Endothelial cell (in vitro differentiated cells): ENCODE results near the gene GJC1. TPM values are rescaled to one million over a fixed set of nuclear protein-coding genes. Genes with fewer than 3 reads are reported as not detected.
A peak's percentile ranks its signal among the peaks of the same experiment; 100 is the strongest.

Experiments used
- DNase-seq: peaks from one replicate; pipeline ENCODE4 v3.0.0; 2021; ENCODE audit warnings: low spot score
- H3K27ac Mint-ChIP-seq: one replicate; pipeline ENCODE4 v1.8.0; 2021; ENCODE audit warnings: mixed read lengths, inconsistent platforms; ENCODE audit not compliant: unreplicated experiment
- H3K27me3 Mint-ChIP-seq: one replicate; pipeline ENCODE4 v1.8.0; 2021; ENCODE audit warnings: mild to moderate bottlenecking, moderate library complexity, mixed read lengths, inconsistent platforms; ENCODE audit not compliant: unreplicated experiment
- H3K36me3 Mint-ChIP-seq: one replicate; pipeline ENCODE4 v1.8.0; 2021; ENCODE audit warnings: mild to moderate bottlenecking, low read depth, mixed read lengths, inconsistent platforms; ENCODE audit not compliant: unreplicated experiment
- H3K4me1 Mint-ChIP-seq: one replicate; pipeline ENCODE4 v1.8.0; 2021; ENCODE audit warnings: mild to moderate bottlenecking, mixed read lengths, inconsistent platforms; ENCODE audit not compliant: unreplicated experiment
- H3K4me3 Mint-ChIP-seq: one replicate; pipeline ENCODE4 v1.8.0; 2021; ENCODE audit warnings: mild to moderate bottlenecking, mixed read lengths, inconsistent platforms; ENCODE audit not compliant: unreplicated experiment
- H3K9me3 Mint-ChIP-seq: one replicate; pipeline ENCODE4 v1.8.0; 2021; ENCODE audit warnings: mixed read lengths, inconsistent platforms; ENCODE audit not compliant: unreplicated experiment
- CTCF ChIP-seq: fragments of 200-600 bp; sonication (generic); IDR thresholded peaks from one replicate; pipeline ENCODE4 v1.5.0; 2021; ENCODE audit warnings: antibody characterized with exemption; ENCODE audit not compliant: unreplicated experiment
- total RNA-seq: library from RNA; stranded (reverse); fragmentation: NEBNext Ultra II Directional; extraction: Animal tissue kit (Norgen Biotek cat#: 25700); gene quantifications from one replicate; pipeline ENCODE4 v1.2.1, GENCODE V29; 2021; ENCODE audit not compliant: unreplicated experiment

The GJC1 gene
- total RNA-seq, 1 donor from 2014 or later = 36.5 TPM

GRCh38 chr17:44751806-44752205 lies 78.3 kb downstream of the GJC1 start:
- no peaks in the 10 kb centered on the region for H3K27me3 Mint-ChIP-seq
- DNase-seq = no peak
- peak overlapping the region; percentile 39 for H3K4me3 Mint-ChIP-seq
- H3K27ac Mint-ChIP-seq = no peak overlapping the region
- H3K36me3 Mint-ChIP-seq = peaks cover 22% of the 10 kb centered on the region
- H3K4me1 Mint-ChIP-seq = peaks cover 16% of the 10 kb centered on the region
- H3K9me3 Mint-ChIP-seq = no peaks in the 10 kb centered on the region
- no peak for TF ChIP-seq CTCF

GRCh38 chr17:44751331-44751730 lies 78.8 kb downstream of the GJC1 start:
- Mint-ChIP-seq H3K4me3 (peak overlapping the region; percentile 39), H3K4me1 (peaks cover 16% of the 10 kb centered on the region), H3K27ac (peak overlapping the region; percentile 53), H3K9me3 (no peaks in the 10 kb centered on the region), H3K36me3 (peaks cover 22% of the 10 kb centered on the region), H3K27me3 (peaks cover 3% of the 10 kb centered on the region)
- no peak for TF ChIP-seq CTCF
- DNase-seq = no peak

GRCh38 chr17:44749980-44750318 lies 80.1 kb downstream of the GJC1 start:
- Mint-ChIP-seq H3K4me1 (peaks cover 16% of the 10 kb centered on the region), H3K36me3 (peaks cover 22% of the 10 kb centered on the region), H3K27ac (peak overlapping the region; percentile 34), H3K27me3 (peaks cover 7% of the 10 kb centered on the region), H3K4me3 (no peak overlapping the region), H3K9me3 (no peaks in the 10 kb centered on the region)
- no peak for DNase-seq
- TF ChIP-seq CTCF = no peak

GRCh38 chr17:44749076-44749979 lies 80.8 kb downstream of the GJC1 start:
- no peaks in the 10 kb centered on the region for H3K9me3 Mint-ChIP-seq
- H3K4me3 Mint-ChIP-seq = no peak overlapping the region
- peaks cover 7% of the 10 kb centered on the region for H3K27me3 Mint-ChIP-seq
- H3K27ac Mint-ChIP-seq = no peak overlapping the region
- no peak for TF ChIP-seq CTCF
- peaks cover 16% of the 10 kb centered on the region for H3K4me1 Mint-ChIP-seq
- H3K36me3 Mint-ChIP-seq = peaks cover 22% of the 10 kb centered on the region
- DNase-seq = no peak

Other genes starting within 250 kb of the GJC1 start
- gene MEIOC, start 173.8 kb downstream of the GJC1 start, total RNA-seq = not detected
- gene CCDC43, start 140.5 kb downstream of the GJC1 start, total RNA-seq = 26.1 TPM
- gene DBF4B, start 121.6 kb downstream of the GJC1 start, total RNA-seq = 16.4 TPM
- gene ADAM11, start 71.3 kb downstream of the GJC1 start, total RNA-seq = 0.62 TPM
- not detected for gene HIGD1B, start 17.6 kb upstream of the GJC1 start, total RNA-seq
- 154 TPM for gene EFTUD2, start 69.2 kb upstream of the GJC1 start, total RNA-seq
- not detected for gene GFAP, start 85.2 kb upstream of the GJC1 start, total RNA-seq
- 7.1 TPM for gene KIF18B, start 117.5 kb upstream of the GJC1 start, total RNA-seq
- not detected for gene C1QL1, start 138.0 kb upstream of the GJC1 start, total RNA-seq
- gene DCAKD, start 221.3 kb upstream of the GJC1 start, total RNA-seq = 29.2 TPM
- gene NMT1, start 231.0 kb upstream of the GJC1 start, total RNA-seq = 85.8 TPM